Gastrocnemius medialis (tissue), 4 donors: ENCODE data around the gene SART3. TPM values are rescaled to one million over a fixed set of nuclear protein-coding genes. Genes with fewer than 3 reads are reported as not detected.

ENCODE experiments used
- ATAC-seq, 2 donors: fragments of 150-250 bp; one replicate each; pipeline ENCODE4 v1.9.1; 2016
- DNase-seq, 2 donors: peaks; one replicate each; pipeline ENCODE4 v3.0.0-alpha.2; 2019
- H3K27ac ChIP-seq, 4 donors: fragments of 200-600 bp; sonication (generic); 1 replicate in 1 of 4; 2 replicates in 3 of 4; pipeline ENCODE4 v1.5.1; 2016 to 2018; ENCODE audit warnings: mild to moderate bottlenecking in 2 of 4, moderate library complexity in 1 of 4
- H3K27me3 ChIP-seq, 3 donors: fragments of 200-600 bp; sonication (generic) in 2 of 3; 1 replicate in 1 of 3; 2 replicates in 2 of 3; pipeline versions ENCODE4 v1.5.1 to v1.6.0; 2016 to 2019; ENCODE audit warnings: mild to moderate bottlenecking in 1 of 3, moderate library complexity in 1 of 3
- H3K36me3 ChIP-seq, 2 donors: fragments of 200-600 bp; sonication (generic) in 1 of 2; one replicate each; pipeline ENCODE4 v1.5.1; 2017 to 2018
- H3K4me1 ChIP-seq, 2 donors: fragments of 200-600 bp; sonication (generic) in 1 of 2; one replicate each; pipeline ENCODE4 v1.5.1; 2016 to 2017; ENCODE audit warnings: mild to moderate bottlenecking in 2 of 2
- H3K4me3 ChIP-seq, 4 donors: fragments of 200-600 bp; sonication (generic) in 3 of 4; 1 replicate in 1 of 4; 2 replicates in 3 of 4; pipeline ENCODE4 v1.5.1; 2016 to 2019; ENCODE audit warnings: mild to moderate bottlenecking in 2 of 4
- H3K9me3 ChIP-seq, 3 donors: fragments of 200-600 bp; sonication (generic) in 2 of 3; 1 replicate in 1 of 3; 2 replicates in 2 of 3; pipeline ENCODE4 v1.5.1; 2016 to 2019
- CTCF ChIP-seq, 5 experiments: fragments of 450-650 bp in 3 of 5; fragments of 200-600 bp in 2 of 5; sonication (generic) in 2 of 5; IDR thresholded peaks in 4 of 5; conservative IDR thresholded peaks in 1 of 5; 1 replicate in 4 of 5; 2 replicates in 1 of 5; pipeline ENCODE4 v1.5.1; 2016 to 2019; ENCODE audit warnings: antibody characterized with exemption in 5 of 5, mild to moderate bottlenecking in 3 of 5, moderate library complexity in 3 of 5
- POLR2A ChIP-seq, 2 donors: fragments of 450-650 bp; IDR thresholded peaks; one replicate each; pipeline ENCODE4 v1.6.1; 2017; ENCODE audit warnings: antibody characterized with exemption in 2 of 2, mild to moderate bottlenecking in 2 of 2, moderate library complexity in 2 of 2
- in situ Hi-C, 4 donors: fragments of 200-750 bp; cut with MboI; loops; one replicate each; pipeline versions ENCODE4 v1.15.0 to v1.8.0; 2017; ENCODE audit warnings: low sequenced_read_pairs in 4 of 4
- intact Hi-C: fragments of 100-400 bp; cut with DNase I; formaldehyde crosslinking; loops from one replicate; pipeline ENCODE4 v1.15.1; 2023; ENCODE audit warnings: low total_unique reads
- total RNA-seq, 4 donors: library from RNA; depleted of rRNA; stranded (reverse); fragments of >200 nt; gene quantifications; one replicate each; pipeline versions ENCODE4 v1.1.0 to v1.2.3, GENCODE V29; 2016

The SART3 gene
- total RNA-seq, 4 donors from 2014 or later = 38.1 to 52.6 (median 51.3) TPM

DNA sequence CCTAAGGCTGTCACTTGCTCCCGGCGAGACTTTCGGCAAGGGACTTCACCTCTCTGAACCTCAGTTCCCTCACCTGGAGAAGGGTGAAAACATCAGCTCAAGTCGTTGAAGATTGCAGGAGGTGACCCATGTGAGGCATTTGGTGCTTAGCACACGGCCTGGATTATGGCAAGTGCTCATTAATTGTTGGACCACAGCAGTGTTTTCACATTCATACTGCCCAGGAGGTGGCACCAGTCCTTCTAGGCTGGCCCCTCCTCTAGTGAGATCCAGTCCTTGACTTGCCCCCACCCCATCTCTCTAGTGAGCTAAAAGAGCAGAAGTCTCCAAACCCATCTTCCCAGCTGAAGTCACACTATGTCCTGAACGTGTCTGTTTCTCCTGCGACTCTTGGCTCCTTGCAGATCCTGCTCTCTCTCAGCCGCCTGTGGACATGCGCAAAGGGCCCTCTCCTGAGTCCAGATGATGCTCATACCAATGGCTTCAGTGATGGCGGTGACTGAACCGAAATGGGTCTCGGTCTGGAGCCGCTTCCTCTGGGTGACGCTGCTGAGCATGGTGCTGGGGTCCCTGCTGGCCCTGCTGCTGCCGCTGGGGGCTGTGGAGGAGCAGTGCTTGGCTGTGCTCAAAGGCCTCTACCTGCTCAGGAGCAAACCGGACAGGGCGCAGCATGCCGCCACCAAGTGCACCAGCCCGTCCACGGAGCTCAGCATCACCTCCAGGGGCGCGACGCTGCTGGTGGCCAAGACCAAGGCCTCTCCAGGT is 44.3 kb downstream of the SART3 start:
- no peak for DNase-seq
- TF ChIP-seq POLR2A (IDR thresholded peaks at IDR 0.05) = no peak
- TF ChIP-seq CTCF (IDR thresholded peaks at IDR 0.05 in 4 of 5, conservative IDR thresholded peaks at IDR 0.05 in 1 of 5) = no peak
- ATAC-seq = no peak
- peak overlapping the region in 1 of 4 donors; percentile 97 for H3K4me3 ChIP-seq
- H3K36me3 ChIP-seq = peaks cover 0 to 46% of the 10 kb centered on the region in 2 donors
- intact Hi-C loops (loop anchor here (5.0 kb wide), 1 partner anchor 341 kb away; the partner anchor contains the start of gene SSH1), in situ Hi-C loops (loop anchor here in 1 of 4 donors (25.0 kb wide), 1 partner anchor 829 kb away; the partner anchor contains the start of gene PWP1)
- no peak overlapping the region for H3K27ac ChIP-seq
- no peaks in the 10 kb centered on the region for H3K27me3 ChIP-seq
- no peaks in the 10 kb centered on the region for H3K9me3 ChIP-seq
- peaks cover 14 to 17% of the 10 kb centered on the region in 2 donors for H3K4me1 ChIP-seq

DNA sequence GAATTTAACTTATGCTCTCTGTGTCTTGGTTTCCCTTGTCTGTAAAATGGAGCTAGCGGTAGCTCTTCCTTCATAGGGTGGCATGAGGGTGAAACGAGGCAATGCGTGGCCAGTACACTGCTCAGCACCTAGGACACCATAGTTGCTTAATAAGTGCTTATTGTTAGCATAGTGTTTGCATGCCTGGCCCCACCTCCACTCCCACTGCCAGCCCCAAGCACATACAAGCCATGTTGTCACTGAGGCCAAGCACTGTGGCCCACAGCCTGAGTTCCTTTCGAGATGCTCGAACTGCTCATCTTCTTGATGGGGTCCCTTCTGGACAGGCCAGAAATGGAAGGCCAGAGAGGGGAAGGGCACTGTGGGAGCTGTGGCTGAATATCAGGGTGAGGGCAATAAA is 45.1 kb downstream of the SART3 start:
- peaks cover 16 to 19% of the 10 kb centered on the region in 2 donors for H3K4me1 ChIP-seq
- peaks cover 0 to 39% of the 10 kb centered on the region in 2 donors for H3K36me3 ChIP-seq
- intact Hi-C loops = loop anchor here (1.0 to 5.0 kb wide), 2 partner anchors 46 to 341 kb away; partner anchors contain the start of genes ISCU and SSH1
- H3K4me3 ChIP-seq = peak overlapping the region; percentile 82 to 97 (median 86)
- in situ Hi-C loops = loop anchor here in 1 of 4 donors (25.0 kb wide), 1 partner anchor 829 kb away; the partner anchor contains the start of gene PWP1
- H3K9me3 ChIP-seq = no peaks in the 10 kb centered on the region
- TF ChIP-seq POLR2A (IDR thresholded peaks at IDR 0.05) = no peak
- TF ChIP-seq CTCF (IDR thresholded peaks at IDR 0.05 in 4 of 5, conservative IDR thresholded peaks at IDR 0.05 in 1 of 5) = no peak
- ATAC-seq = no peak
- peak overlapping the region in 3 of 4 donors; percentile 79 to 83 (median 81) for H3K27ac ChIP-seq
- DNase-seq = no peak
- no peaks in the 10 kb centered on the region for H3K27me3 ChIP-seq

GRCh38 chr12:108514973-108515814 is 45.8 kb downstream of the SART3 start, which contains the start of gene FICD:
Gene FICD, plus strand, starts transcription at chr12:108515277. Its CDS starts 1,696 bp downstream, at chr12:108516973.
- Histone ChIP-seq H3K27me3 (no peaks in the 10 kb centered on the region), H3K9me3 (no peaks in the 10 kb centered on the region), H3K4me3 (peak within 1 kb of the TSS; percentile 82 to 97 (median 86)), H3K36me3 (peaks cover 0 to 31% of the 10 kb centered on the region in 2 donors), H3K4me1 (peaks cover 16 to 19% of the 10 kb centered on the region in 2 donors), H3K27ac (peak within 1 kb of the TSS; percentile 79 to 84 (median 82))
- ATAC-seq (peak; percentile 96 to 97), DNase-seq (peak; percentile 99)
- in situ Hi-C loops (loop anchor here in 1 of 4 donors (25.0 kb wide), 1 partner anchor 828 kb away; the partner anchor contains the start of gene PWP1), intact Hi-C loops (loop anchor here (1.0 to 5.0 kb wide), 4 partner anchors 47 to 753 kb away; partner anchors contain the start of genes ISCU, PRDM4 and SSH1)
- TF ChIP-seq CTCF (IDR thresholded peaks at IDR 0.05 in 4 of 5, conservative IDR thresholded peaks at IDR 0.05 in 1 of 5) (no peak), POLR2A (IDR thresholded peaks at IDR 0.05) (peak; percentile 40 to 53)

DNA sequence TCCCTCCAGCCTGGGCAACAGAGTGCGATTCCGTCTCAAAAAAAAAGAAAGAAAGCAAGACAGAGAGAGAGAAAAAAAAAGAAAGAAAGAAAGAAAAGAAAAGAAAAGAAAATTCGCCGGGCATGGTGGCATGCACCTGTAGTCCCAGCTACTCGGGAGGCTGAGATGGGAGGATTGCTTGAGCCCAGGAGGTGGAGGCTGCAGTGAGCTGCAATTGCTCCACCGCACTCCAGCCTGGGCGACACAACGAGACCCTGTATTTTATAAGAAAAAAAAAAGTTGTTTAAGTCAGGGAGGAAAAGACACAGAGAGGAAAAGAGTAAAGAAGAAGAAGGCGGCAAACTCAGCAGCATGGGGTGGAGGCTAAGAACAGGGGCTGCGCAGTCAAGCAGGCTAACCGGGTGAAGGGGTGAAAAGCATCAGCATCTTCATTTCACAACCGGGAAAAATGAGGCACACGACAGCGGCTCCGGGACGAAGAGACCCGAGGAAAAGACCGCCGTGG is 46.5 kb downstream of the SART3 start:
- Histone ChIP-seq H3K4me3 (peak overlapping the region; percentile 49 to 97 (median 84)), H3K27me3 (no peaks in the 10 kb centered on the region), H3K36me3 (peaks cover 0 to 25% of the 10 kb centered on the region in 2 donors), H3K9me3 (no peaks in the 10 kb centered on the region), H3K27ac (peak overlapping the region; percentile 27 to 79 (median 49)), H3K4me1 (peaks cover 16 to 19% of the 10 kb centered on the region in 2 donors)
- ATAC-seq (peak; percentile 3 to 23), DNase-seq (no peak)
- intact Hi-C loops = loop anchor here (5.0 kb wide), 2 partner anchors 522 to 752 kb away; partner anchors contain the start of gene PRDM4
- in situ Hi-C loops = loop anchor here in 1 of 4 donors (25.0 kb wide), 1 partner anchor 827 kb away; the partner anchor contains the start of gene PWP1
- TF ChIP-seq CTCF (IDR thresholded peaks at IDR 0.05 in 4 of 5, conservative IDR thresholded peaks at IDR 0.05 in 1 of 5) (no peak), POLR2A (IDR thresholded peaks at IDR 0.05) (no peak)
